Heart left ventricle (tissue), 16 donors: ENCODE data around the gene TLCD3A. TPM values are rescaled to one million over a fixed set of nuclear protein-coding genes. Genes with fewer than 3 reads are reported as not detected.
"Not testable (repeated sequence)": the region's sequence is repeated elsewhere in the genome, so short reads cannot be mapped to it uniquely, and the experiment has no call there.

Experiments used
- ATAC-seq, 4 donors: fragments of 200-7000 bp; cut with Tn5 transposase; one replicate each; pipeline ENCODE4 v1.9.1; 2020 to 2022; ENCODE audit warnings: moderate library complexity in 4 of 4, mild to moderate bottlenecking in 3 of 4, moderate number of reproducible peaks in 1 of 4
- DNase-seq, 5 donors: peaks; one replicate each; pipeline ENCODE4 v3.0.0-alpha.2; 2020
- H3K27ac ChIP-seq, 12 donors: fragments of 200-600 bp; sonication (generic) in 4 of 12; one replicate each; pipeline versions ENCODE4 v1.5.0 to v1.8.0; 2016 to 2022; ENCODE audit warnings: mild to moderate bottlenecking in 2 of 12
- H3K27me3 ChIP-seq, 9 donors: fragments of 200-600 bp; sonication (generic) in 2 of 9; one replicate each; pipeline versions ENCODE4 v1.5.1 to v1.8.0; 2016 to 2022; ENCODE audit warnings: mild to moderate bottlenecking in 3 of 9
- H3K36me3 ChIP-seq, 9 donors: fragments of 200-600 bp; sonication (generic) in 2 of 9; one replicate each; pipeline versions ENCODE4 v1.5.0 to v1.8.0; 2018 to 2022; ENCODE audit warnings: mild to moderate bottlenecking in 2 of 9
- H3K4me1 ChIP-seq, 12 donors: fragments of 200-600 bp; sonication (generic) in 4 of 12; one replicate each; pipeline versions ENCODE4 v1.5.0 to v1.8.0; 2016 to 2022; ENCODE audit warnings: mild to moderate bottlenecking in 3 of 12
- H3K4me3 ChIP-seq, 12 donors: fragments of 200-600 bp; sonication (generic) in 4 of 12; one replicate each; pipeline versions ENCODE4 v1.5.0 to v1.8.0; 2017 to 2022; ENCODE audit warnings: mild to moderate bottlenecking in 9 of 12, moderate library complexity in 4 of 12
- H3K9me3 ChIP-seq, 12 donors: fragments of 200-600 bp; sonication (generic) in 4 of 12; one replicate each; pipeline versions ENCODE4 v1.5.0 to v1.8.0; 2016 to 2022; ENCODE audit warnings: mild to moderate bottlenecking in 1 of 12
- POLR2A ChIP-seq, 2 donors: fragments of 450-650 bp; IDR thresholded peaks; one replicate each; pipeline ENCODE4 v1.6.1; 2017; ENCODE audit warnings: antibody characterized with exemption in 2 of 2, mild to moderate bottlenecking in 2 of 2, moderate library complexity in 2 of 2
- WGBS, 4 donors: extraction: QIAGEN DNeasy Blood & Tissue Kit in 2 of 4; methylation state at CpG; one replicate each; pipeline versions ENCODE4 v1.1.5 to v1.1.7; 2013 to 2018; 5-methylcytosine and 5-hydroxymethylcytosine counted together
- intact Hi-C, 10 donors: fragments of 100-400 bp; cut with DNase I; formaldehyde crosslinking; loops; one replicate each; pipeline versions ENCODE4 v1.11.1 to v1.14.2; 2022
- polyA plus RNA-seq, 2 donors: library from polyadenylated mRNA; stranded (reverse); fragments of 200-250 nt; gene quantifications; one replicate each; pipeline ENCODE4 v1.2.3, GENCODE V29; 2013
- total RNA-seq, 9 donors: library from RNA; depleted of rRNA in 2 of 9; stranded (reverse); fragments of >200 nt in 2 of 9; fragmentation: NEBNext Ultra II Directional in 3 of 9; extraction: Animal tissue kit (Norgen Biotek cat#: 25700) in 3 of 9; gene quantifications; one replicate each; pipeline versions ENCODE4 v1.1.0 to v1.2.4, GENCODE V29; 2016 to 2023
- TF ChIP-seq, protein P1 (sequence below), 12 donors: fragments of 200-600 bp; sonication (generic) in 4 of 12; IDR thresholded peaks; one replicate each; pipeline versions ENCODE4 v1.5.0 to v1.8.0; 2018 to 2022; ENCODE audit warnings: antibody characterized with exemption in 12 of 12, mild to moderate bottlenecking in 5 of 12
- donor health status: ischemic (EF 13 %, LVEDD 7.1; RV severe dilation, severe dysfunction).
- donor health status: healthy with polysubstance abuse.
- donor health status: DM: no; HTN: yes; CAD: no.
- donor health status: DM: no; HTN: no; CAD: no.
- donor health status: ischemic (EF 25% LVEDD 6.9; RV normal size, moderate dysfunction).
- donor health status: ischemic (EF 25% LVEDD 5.7; RV mildly dilated, moderate dysfunction).
- donor health status: healthy.
- donor health status: DM: yes; HTN: yes; CAD: no.
- donor health status: ischemic (EF 35%, LVEDD 5.7; RV mildly dilated, moderate dysfunction).
- donor health status: nonischemic (EF 11% LVEDD 7.7; RV severe dilation, severe dysfunction).
- donor health status: DM: yes; HTN: yes; CAD: no.
- donor health status: PGD.
- donor health status: ischemic (EF 29% LVEDD 5.4; RV normal size, mild dysfunction).
- donor health status: nonischemic (EF 23%, LVEDD 6.1; RV moderate dilation, normal function).

TLCD3A gene
- total and polyA plus RNA-seq, 11 donors: 0.76 to 4.7 (median 2.9) TPM

DNA sequence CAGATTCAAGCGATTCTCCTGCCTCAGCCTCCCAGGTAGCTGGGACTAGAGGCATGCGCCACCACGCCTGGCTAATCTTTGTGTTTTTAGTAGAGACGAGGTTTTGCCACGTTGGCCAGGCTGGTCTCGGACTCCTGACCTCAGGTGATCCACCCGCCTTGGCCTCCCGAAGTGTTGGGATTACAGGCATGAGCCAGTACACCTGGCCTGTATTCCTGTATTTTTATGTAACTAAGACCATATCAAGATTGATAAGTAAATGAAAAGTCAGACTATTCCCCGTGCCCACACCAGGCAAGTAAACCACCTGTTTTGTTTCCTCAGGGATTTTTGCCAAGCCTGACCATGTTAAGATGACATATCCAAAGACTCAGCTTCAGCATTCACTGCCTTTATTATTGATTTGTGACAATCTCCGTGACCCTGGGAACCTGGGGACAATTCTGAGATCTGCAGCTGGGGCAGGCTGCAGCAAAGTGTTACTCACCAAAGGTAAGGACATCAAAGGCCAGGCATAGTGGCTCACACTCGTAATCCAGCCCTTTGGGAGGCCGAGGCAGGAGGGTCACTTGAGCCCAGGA lies 55.3 kb downstream of the TLCD3A start:
- no peaks in the 10 kb centered on the region for H3K9me3 ChIP-seq
- H3K4me3 ChIP-seq: no peak overlapping the region
- TF ChIP-seq, protein P1, sequence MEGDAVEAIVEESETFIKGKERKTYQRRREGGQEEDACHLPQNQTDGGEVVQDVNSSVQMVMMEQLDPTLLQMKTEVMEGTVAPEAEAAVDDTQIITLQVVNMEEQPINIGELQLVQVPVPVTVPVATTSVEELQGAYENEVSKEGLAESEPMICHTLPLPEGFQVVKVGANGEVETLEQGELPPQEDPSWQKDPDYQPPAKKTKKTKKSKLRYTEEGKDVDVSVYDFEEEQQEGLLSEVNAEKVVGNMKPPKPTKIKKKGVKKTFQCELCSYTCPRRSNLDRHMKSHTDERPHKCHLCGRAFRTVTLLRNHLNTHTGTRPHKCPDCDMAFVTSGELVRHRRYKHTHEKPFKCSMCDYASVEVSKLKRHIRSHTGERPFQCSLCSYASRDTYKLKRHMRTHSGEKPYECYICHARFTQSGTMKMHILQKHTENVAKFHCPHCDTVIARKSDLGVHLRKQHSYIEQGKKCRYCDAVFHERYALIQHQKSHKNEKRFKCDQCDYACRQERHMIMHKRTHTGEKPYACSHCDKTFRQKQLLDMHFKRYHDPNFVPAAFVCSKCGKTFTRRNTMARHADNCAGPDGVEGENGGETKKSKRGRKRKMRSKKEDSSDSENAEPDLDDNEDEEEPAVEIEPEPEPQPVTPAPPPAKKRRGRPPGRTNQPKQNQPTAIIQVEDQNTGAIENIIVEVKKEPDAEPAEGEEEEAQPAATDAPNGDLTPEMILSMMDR (IDR thresholded peaks at IDR 0.05): no peak
- TF ChIP-seq POLR2A (IDR thresholded peaks at IDR 0.05): no peak
- peaks cover 3 to 19% (median 15%) of the 10 kb centered on the region in 12 donors for H3K4me1 ChIP-seq
- intact Hi-C loops: no loop called here
- H3K27me3 ChIP-seq: no peaks in the 10 kb centered on the region
- ATAC-seq (no peak), DNase-seq (no peak)
- 91 to 94% (median 93%) methylated on average over 12 of the region's 12 CpGs for WGBS, 4 donors
- no peak overlapping the region for H3K27ac ChIP-seq
- peaks cover 0 to 80% (median 54%) of the 10 kb centered on the region in 9 donors for H3K36me3 ChIP-seq

DNA sequence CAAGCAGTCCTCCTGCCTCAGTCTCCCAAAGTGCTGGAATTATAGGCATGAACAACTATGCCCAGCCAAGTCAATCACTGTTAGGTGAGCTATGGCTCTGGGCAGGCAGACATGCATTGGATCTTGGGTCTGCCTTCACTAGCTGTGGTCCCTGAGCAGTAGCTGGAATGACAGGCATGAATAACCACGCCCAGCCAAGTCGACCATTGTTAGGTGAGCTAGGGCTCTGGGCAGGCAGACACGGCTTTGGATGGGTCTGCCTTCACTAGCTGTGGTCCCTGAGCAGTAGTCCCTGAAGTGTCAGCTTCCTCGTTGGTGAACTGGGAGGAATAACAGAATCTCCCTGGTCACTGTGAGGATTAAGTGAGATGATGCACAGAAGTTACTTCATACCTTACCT lies 56.2 kb downstream of the TLCD3A start:
- no peaks in the 10 kb centered on the region for H3K27me3 ChIP-seq
- H3K4me1 ChIP-seq: peaks cover 0 to 11% (median 6%) of the 10 kb centered on the region in 12 donors
- DNase-seq (no peak), ATAC-seq (no peak)
- H3K27ac ChIP-seq: no peak overlapping the region
- 80 to 89% (median 85%) methylated on average over 4 of the region's 4 CpGs for WGBS, 4 donors
- no peaks in the 10 kb centered on the region for H3K9me3 ChIP-seq
- TF ChIP-seq, protein P1 (IDR thresholded peaks at IDR 0.05): no peak
- TF ChIP-seq POLR2A (IDR thresholded peaks at IDR 0.05): no peak
- intact Hi-C loops: no loop called here
- peaks cover 0 to 79% (median 55%) of the 10 kb centered on the region in 9 donors for H3K36me3 ChIP-seq
- H3K4me3 ChIP-seq: no peak overlapping the region

- no peak for TF ChIP-seq POLR2A (IDR thresholded peaks at IDR 0.05)
- TF ChIP-seq, protein P1 (IDR thresholded peaks at IDR 0.05): no peak
- no peak overlapping the region for H3K27ac ChIP-seq
- H3K9me3 ChIP-seq: no peaks in the 10 kb centered on the region
- intact Hi-C loops: no loop called here
- no peak overlapping the region for H3K4me3 ChIP-seq
- peaks cover 0 to 6% (median 0%) of the 10 kb centered on the region in 12 donors for H3K4me1 ChIP-seq
- DNase-seq (no peak), ATAC-seq (no peak)
- 90 to 93% (median 91%) methylated on average over 14 of the region's 14 CpGs for WGBS, 4 donors
- H3K27me3 ChIP-seq: no peaks in the 10 kb centered on the region
- peaks cover 0 to 72% (median 55%) of the 10 kb centered on the region in 9 donors for H3K36me3 ChIP-seq
Observed at GRCh38 chr17:789160-789840, 56.9 kb downstream of the TLCD3A start.

DNA sequence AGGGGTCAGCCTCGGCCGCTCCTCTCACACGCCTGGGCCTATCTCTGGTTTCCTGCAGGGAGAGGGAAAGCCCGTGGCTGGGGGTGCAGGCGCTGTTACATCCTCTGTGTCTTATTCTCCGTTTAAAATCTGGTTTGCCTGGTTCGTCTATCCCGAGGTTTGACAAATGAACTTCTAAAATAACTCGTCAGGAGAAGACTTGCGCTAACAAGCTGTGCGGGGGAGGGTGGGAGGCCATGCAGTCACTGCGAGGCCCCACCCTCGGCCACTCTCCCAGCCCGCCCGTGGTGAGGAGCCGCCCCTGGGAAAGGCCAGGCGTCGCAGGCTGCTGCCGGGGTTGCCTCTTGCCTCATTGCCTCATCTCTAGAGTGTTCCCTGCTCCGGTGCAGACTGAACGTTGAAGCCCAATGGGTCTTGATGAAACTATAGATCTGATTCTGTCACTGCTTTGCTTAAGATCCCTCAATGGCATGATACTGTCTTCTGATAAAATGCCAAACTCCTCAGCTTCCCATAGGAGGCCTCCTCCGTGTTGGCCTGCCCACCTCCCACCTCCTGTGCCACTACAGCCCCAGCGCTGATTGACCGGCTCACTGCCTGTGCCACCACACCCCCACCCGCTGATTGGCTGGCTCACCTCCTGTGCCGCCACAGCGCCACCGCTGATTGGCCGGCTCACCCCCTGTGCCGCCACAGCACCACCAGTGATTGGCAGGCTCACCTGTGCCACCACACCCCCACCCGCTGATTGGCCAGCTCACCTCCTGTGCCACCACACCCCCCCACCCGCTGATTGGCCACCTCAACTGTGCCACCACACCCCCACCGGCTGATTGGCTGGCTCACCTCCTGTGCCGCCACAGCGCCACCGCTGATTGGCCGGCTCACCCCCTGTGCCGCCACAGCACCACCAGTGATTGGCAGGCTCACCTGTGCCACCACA lies 57.8 kb downstream of the TLCD3A start:
- intact Hi-C loops: loop anchor here in 5 of 10 donors (2.0 to 10.0 kb wide), 4 partner anchors 55 to 267 kb away; no protein-coding TSS in a partner anchor
- ATAC-seq (peak; percentile 57 to 90 (median 78)), DNase-seq (peak; percentile 35 to 74 (median 53))
- H3K36me3 ChIP-seq: peaks cover 0 to 65% (median 49%) of the 10 kb centered on the region in 9 donors
- peak overlapping the region in 1 of 12 donors; percentile 10 for H3K4me3 ChIP-seq
- peaks cover 0 to 11% (median 7%) of the 10 kb centered on the region in 12 donors for H3K4me1 ChIP-seq
- H3K27ac ChIP-seq: peak overlapping the region in 4 of 12 donors; percentile 0 to 38 (median 18)
- H3K27me3 ChIP-seq, H3K9me3 ChIP-seq: not testable (repeated sequence)
- 60 to 78% (median 63%) methylated on average over 26 to 38 of the region's 38 CpGs for WGBS, 4 donors

DNA sequence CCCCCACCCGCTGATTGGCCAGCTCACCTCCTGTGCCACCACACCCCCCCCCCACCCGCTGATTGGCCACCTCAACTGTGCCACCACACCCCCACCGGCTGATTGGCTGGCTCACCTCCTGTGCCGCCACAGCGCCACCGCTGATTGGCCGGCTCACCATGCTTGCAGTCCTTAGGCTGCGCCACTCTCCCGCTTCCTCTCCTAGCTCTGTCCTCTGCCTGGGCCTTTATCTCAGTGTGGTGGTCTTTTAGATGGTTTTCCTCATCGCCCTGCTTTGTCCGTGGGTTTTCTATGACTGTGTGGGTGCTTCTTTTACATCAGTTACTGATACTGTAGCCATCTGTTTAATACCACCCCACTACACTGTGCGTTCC lies 58.5 kb downstream of the TLCD3A start:
- whole genome bisulfite sequencing, 4 donors: 60 to 87% (median 75%) methylated on average over 8 to 11 of the region's 12 CpGs
- ATAC-seq (peak in 3 of 4 donors; percentile 45 to 53 (median 48)), DNase-seq (peak in 1 of 5 donors; percentile 56)
- peak overlapping the region in 1 of 12 donors; percentile 43 for H3K27ac ChIP-seq
- intact Hi-C loops: loop anchor here in 5 of 10 donors (2.0 to 10.0 kb wide), 4 partner anchors 54 to 266 kb away; no protein-coding TSS in a partner anchor
- peak overlapping the region in 4 of 12 donors; percentile 12 to 36 (median 22) for H3K4me3 ChIP-seq
- H3K36me3 ChIP-seq: peaks cover 0 to 60% (median 49%) of the 10 kb centered on the region in 9 donors
- H3K9me3 ChIP-seq, H3K27me3 ChIP-seq: not testable (repeated sequence)
- peaks cover 0 to 17% (median 10%) of the 10 kb centered on the region in 12 donors for H3K4me1 ChIP-seq
